Astrocyte (in vitro differentiated cells and primary cell): ENCODE measurements around the gene LRMDA. TPM values are rescaled to one million over a fixed set of nuclear protein-coding genes. Genes with fewer than 3 reads are reported as not detected.

Experiments
- DNase-seq: peaks from one replicate; pipeline ENCODE4 v3.0.0-alpha.2; 2010; ENCODE audit warnings: low read depth
- FAIRE-seq: peaks from 2 replicates; lab custom pipeline; 2011; peaks lifted over from hg19 to GRCh38; lab: Jason Lieb, UNC
- H2AFZ ChIP-seq: 2 replicates; pipeline ENCODE4 v1.6.0; 2012; ENCODE audit warnings: low read depth, low read length, inconsistent platforms
- H3K27ac ChIP-seq: 2 replicates; pipeline ENCODE4 v1.5.1; 2011; ENCODE audit warnings: low read depth, low read length, inconsistent platforms
- H3K27me3 ChIP-seq: 2 replicates; pipeline ENCODE4 v1.6.0; 2011; ENCODE audit warnings: low read length, inconsistent platforms; ENCODE audit not compliant: insufficient read depth
- H3K36me3 ChIP-seq: 2 replicates; pipeline ENCODE4 v1.5.1; 2011; ENCODE audit warnings: low read length, inconsistent platforms; ENCODE audit not compliant: insufficient read depth
- H3K4me1 ChIP-seq: 2 replicates; pipeline ENCODE4 v1.5.1; 2011; ENCODE audit warnings: low read length, inconsistent platforms; ENCODE audit not compliant: insufficient read depth
- H3K4me2 ChIP-seq: 2 replicates; pipeline ENCODE4 v1.6.0; 2012; ENCODE audit warnings: low read length, inconsistent platforms
- H3K4me3 ChIP-seq: 2 replicates; pipeline ENCODE4 v1.5.1; 2011; ENCODE audit warnings: low read depth, mild to moderate bottlenecking, low read length, inconsistent platforms; ENCODE audit not compliant: insufficient read depth
- H3K79me2 ChIP-seq: 2 replicates; pipeline ENCODE4 v1.6.0; 2012; ENCODE audit warnings: mild to moderate bottlenecking, low read length, inconsistent platforms; ENCODE audit not compliant: insufficient read depth
- H3K9ac ChIP-seq: 2 replicates; pipeline ENCODE4 v1.6.0; 2012; ENCODE audit warnings: mild to moderate bottlenecking, low read length, inconsistent platforms
- H3K9me3 ChIP-seq: 2 replicates; pipeline ENCODE4 v1.5.1; 2012; ENCODE audit warnings: low read depth, mild to moderate bottlenecking, low read length, inconsistent platforms; ENCODE audit not compliant: insufficient read depth
- H4K20me1 ChIP-seq: 2 replicates; pipeline ENCODE4 v1.6.0; 2012; ENCODE audit warnings: low read length, inconsistent platforms; ENCODE audit not compliant: insufficient read depth
- H3K27ac Mint-ChIP-seq: one replicate; pipeline ENCODE4 v1.8.0; 2021; ENCODE audit warnings: mild to moderate bottlenecking, mixed read lengths; ENCODE audit not compliant: unreplicated experiment
- H3K27me3 Mint-ChIP-seq: one replicate; pipeline ENCODE4 v1.8.0; 2021; ENCODE audit warnings: low read depth, mixed read lengths; ENCODE audit not compliant: unreplicated experiment
- H3K36me3 Mint-ChIP-seq: one replicate; pipeline ENCODE4 v1.8.0; 2021; ENCODE audit warnings: low read depth, mixed read lengths; ENCODE audit not compliant: unreplicated experiment
- H3K4me1 Mint-ChIP-seq: one replicate; pipeline ENCODE4 v1.8.0; 2021; ENCODE audit warnings: low read depth, mixed read lengths; ENCODE audit not compliant: unreplicated experiment
- H3K4me3 Mint-ChIP-seq: one replicate; pipeline ENCODE4 v1.8.0; 2021; ENCODE audit warnings: mild to moderate bottlenecking, moderate library complexity, mixed read lengths; ENCODE audit not compliant: unreplicated experiment
- H3K9me3 Mint-ChIP-seq: one replicate; pipeline ENCODE4 v1.8.0; 2021; ENCODE audit warnings: mild to moderate bottlenecking, mixed read lengths; ENCODE audit not compliant: unreplicated experiment
- CTCF ChIP-seq: IDR thresholded peaks from 2 replicates; pipeline ENCODE4 v1.5.1; 2011; ENCODE audit warnings: low read depth, mild to moderate bottlenecking, inconsistent platforms, low read length, moderate library complexity; ENCODE audit not compliant: insufficient read depth
- EZH2 ChIP-seq: IDR thresholded peaks from 2 replicates; pipeline ENCODE4 v1.6.1; 2012; ENCODE audit warnings: mild to moderate bottlenecking, low read length, inconsistent platforms; ENCODE audit not compliant: insufficient read depth
- total RNA-seq: library from RNA; stranded (reverse); gene quantifications from 2 replicates; pipeline ENCODE4 v1.2.1, GENCODE V29; 2021

Gene LRMDA
- total RNA-seq, 1 donor from 2014 or later = 2.7 TPM

- no peaks in the 10 kb centered on the region for H3K9me3 Mint-ChIP-seq
- TF ChIP-seq EZH2 (no peak), CTCF (no peak)
- no peak for DNase-seq
- no peak overlapping the region for H3K27ac ChIP-seq
- H3K36me3 ChIP-seq = no peaks in the 10 kb centered on the region
- H3K27me3 ChIP-seq = no peaks in the 10 kb centered on the region
- FAIRE-seq = no peak
- no peak overlapping the region for H3K4me3 ChIP-seq
- H4K20me1 ChIP-seq = no peaks in the 10 kb centered on the region
- no peaks in the 10 kb centered on the region for H3K4me1 Mint-ChIP-seq
- no peaks in the 10 kb centered on the region for H3K9me3 ChIP-seq
- H3K79me2 ChIP-seq = no peaks in the 10 kb centered on the region
- no peak overlapping the region for H3K27ac Mint-ChIP-seq
- no peak overlapping the region for H3K4me3 Mint-ChIP-seq
- H3K27me3 Mint-ChIP-seq = peaks cover 12% of the 10 kb centered on the region
- no peak overlapping the region for H3K9ac ChIP-seq
- H2AFZ ChIP-seq = no peak overlapping the region
- H3K36me3 Mint-ChIP-seq = no peaks in the 10 kb centered on the region
- H3K4me1 ChIP-seq = no peaks in the 10 kb centered on the region
- H3K4me2 ChIP-seq = no peak overlapping the region
Measured at GRCh38 chr10:76463111-76463510, 1031.7 kb downstream of the LRMDA start.

GRCh38 chr10:76466836-76467503 is 1035.5 kb downstream of the LRMDA start:
- H3K4me1 Mint-ChIP-seq = no peaks in the 10 kb centered on the region
- no peak overlapping the region for H3K27ac Mint-ChIP-seq
- Histone ChIP-seq H3K36me3 (no peaks in the 10 kb centered on the region), H3K27ac (no peak overlapping the region), H3K4me1 (no peaks in the 10 kb centered on the region), H3K27me3 (no peaks in the 10 kb centered on the region), H3K4me3 (no peak overlapping the region), H3K4me2 (no peak overlapping the region), H3K79me2 (no peaks in the 10 kb centered on the region), H3K9me3 (no peaks in the 10 kb centered on the region), H4K20me1 (no peaks in the 10 kb centered on the region), H2AFZ (no peak overlapping the region), H3K9ac (no peak overlapping the region)
- TF ChIP-seq EZH2 = no peak
- H3K36me3 Mint-ChIP-seq = no peaks in the 10 kb centered on the region
- DNase-seq (no peak), FAIRE-seq (no peak)
- H3K4me3 Mint-ChIP-seq = no peak overlapping the region
- no peaks in the 10 kb centered on the region for H3K9me3 Mint-ChIP-seq
- peaks cover 11% of the 10 kb centered on the region for H3K27me3 Mint-ChIP-seq

- H4K20me1 ChIP-seq = no peaks in the 10 kb centered on the region
- H3K4me3 ChIP-seq = no peak overlapping the region
- Mint-ChIP-seq H3K4me3 (no peak overlapping the region), H3K27ac (no peak overlapping the region), H3K27me3 (peaks cover 6% of the 10 kb centered on the region), H3K36me3 (no peaks in the 10 kb centered on the region), H3K9me3 (no peaks in the 10 kb centered on the region), H3K4me1 (no peaks in the 10 kb centered on the region)
- no peaks in the 10 kb centered on the region for H3K36me3 ChIP-seq
- H3K9me3 ChIP-seq = no peaks in the 10 kb centered on the region
- H3K27me3 ChIP-seq = no peaks in the 10 kb centered on the region
- no peak overlapping the region for H3K4me2 ChIP-seq
- no peak overlapping the region for H2AFZ ChIP-seq
- no peak for FAIRE-seq
- TF ChIP-seq EZH2 = no peak
- TF ChIP-seq CTCF = no peak
- H3K4me1 ChIP-seq = no peaks in the 10 kb centered on the region
- no peaks in the 10 kb centered on the region for H3K79me2 ChIP-seq
- no peak for DNase-seq
- H3K9ac ChIP-seq = no peak overlapping the region
- H3K27ac ChIP-seq = no peak overlapping the region
Measured at GRCh38 chr10:76469675-76470074, 1038.3 kb downstream of the LRMDA start.
